ENCODE results near the gene BDH1.

BDH1 gene

GRCh38 chr3:197549261-197549885 lies 6.4 kb downstream of the BDH1 start:
- peaks cover 8% of the 10 kb centered on the region for H3K4me1 ChIP-seq (ENCODE audit: low read length)
- no peak overlapping the region for H3K27ac ChIP-seq (ENCODE audit: low read length)
- peaks cover 52% of the 10 kb centered on the region for H3K79me2 ChIP-seq (ENCODE audit: low read length)
- peaks cover 10% of the 10 kb centered on the region for H3K36me3 ChIP-seq (replicated peaks; ENCODE audit: low read depth, low read length)
- no peak overlapping the region for H2AFZ ChIP-seq (ENCODE audit: low read depth, low read length)
- H4K20me1 ChIP-seq (ENCODE audit: insufficient read depth, low read length), result no peaks in the 10 kb centered on the region; the same call in 1 of the 2 replicates
- H3K27me3 ChIP-seq (ENCODE audit: low read depth, low read length), result no peaks in the 10 kb centered on the region
- H3K9me3 ChIP-seq (ENCODE audit: insufficient read depth, low read length), result no peaks in the 10 kb centered on the region
- no peak for TF ChIP-seq EZH2phosphoT487 (IDR thresholded peaks at IDR 0.05; ENCODE audit: low read depth)
- no peak for TF ChIP-seq CTCF (IDR thresholded peaks at IDR 0.05; ENCODE audit: low read depth, low read length)
- H3K4me3 ChIP-seq (ENCODE audit: low read length), result no peak overlapping the region
- no peak overlapping the region for H3K4me2 ChIP-seq (ENCODE audit: low read length)
- no peak overlapping the region for H3K9ac ChIP-seq (ENCODE audit: low read length)

DNA sequence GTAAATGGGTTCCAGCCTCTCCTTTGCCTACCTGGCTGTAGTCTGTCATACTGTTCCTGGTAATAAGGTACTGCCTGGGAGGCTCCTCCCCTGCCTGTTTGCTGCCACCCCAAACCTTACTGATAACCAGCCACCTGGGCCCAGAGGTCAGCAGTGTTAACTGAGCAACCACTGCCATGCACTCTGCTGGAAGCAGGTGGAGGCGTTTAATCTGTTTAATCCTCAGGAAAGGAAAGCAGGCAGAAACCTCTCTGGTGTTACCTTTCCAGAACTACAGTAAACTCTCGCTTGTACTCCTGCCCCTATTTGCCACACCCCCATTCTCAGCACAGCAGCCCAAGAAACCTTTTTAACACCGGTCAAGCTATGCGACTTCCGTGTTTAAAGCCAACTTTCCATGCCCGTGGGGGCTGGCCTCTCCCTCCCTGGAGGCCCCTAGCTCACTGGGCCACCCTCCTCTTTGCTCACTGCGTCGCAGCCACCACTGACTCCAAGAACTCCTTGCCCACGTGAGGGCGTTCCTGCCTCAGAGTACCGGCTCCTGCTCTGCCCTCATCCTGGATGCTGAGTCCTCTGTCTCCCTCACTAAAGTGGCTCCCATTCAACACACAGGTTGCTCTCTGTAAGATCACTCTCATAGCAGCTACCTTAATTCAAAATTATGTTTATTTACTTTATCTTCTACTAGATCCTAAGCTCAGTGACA lies 8.3 kb downstream of the BDH1 start:
- no peak overlapping the region for H3K9ac ChIP-seq (ENCODE audit: low read length)
- no peaks in the 10 kb centered on the region; the same call in 1 of the 2 replicates for H4K20me1 ChIP-seq (ENCODE audit: insufficient read depth, low read length)
- no peak overlapping the region for H2AFZ ChIP-seq (ENCODE audit: low read depth, low read length)
- no peaks in the 10 kb centered on the region for H3K4me1 ChIP-seq (ENCODE audit: low read length)
- no peak overlapping the region for H3K4me3 ChIP-seq (ENCODE audit: low read length)
- TF ChIP-seq EZH2phosphoT487 (IDR thresholded peaks at IDR 0.05; ENCODE audit: low read depth) (no peak), CTCF (IDR thresholded peaks at IDR 0.05; ENCODE audit: low read depth, low read length) (no peak)
- H3K27ac ChIP-seq (ENCODE audit: low read length), result no peak overlapping the region
- no peaks in the 10 kb centered on the region for H3K9me3 ChIP-seq (ENCODE audit: insufficient read depth, low read length)
- H3K79me2 ChIP-seq (ENCODE audit: low read length), result peaks cover 37% of the 10 kb centered on the region
- H3K36me3 ChIP-seq (replicated peaks; ENCODE audit: low read depth, low read length), result peaks cover 10% of the 10 kb centered on the region
- H3K4me2 ChIP-seq (ENCODE audit: low read length), result no peak overlapping the region
- no peaks in the 10 kb centered on the region for H3K27me3 ChIP-seq (ENCODE audit: low read depth, low read length)

- peaks cover 5% of the 10 kb centered on the region for H3K36me3 ChIP-seq (replicated peaks; ENCODE audit: low read depth, low read length)
- no peaks in the 10 kb centered on the region for H3K4me1 ChIP-seq (ENCODE audit: low read length)
- H3K27me3 ChIP-seq (ENCODE audit: low read depth, low read length), result no peaks in the 10 kb centered on the region
- no peak overlapping the region for H3K9ac ChIP-seq (ENCODE audit: low read length)
- H2AFZ ChIP-seq (ENCODE audit: low read depth, low read length), result no peak overlapping the region
- no peak overlapping the region for H3K4me2 ChIP-seq (ENCODE audit: low read length)
- H4K20me1 ChIP-seq (ENCODE audit: insufficient read depth, low read length), result no peaks in the 10 kb centered on the region
- no peak overlapping the region for H3K4me3 ChIP-seq (ENCODE audit: low read length)
- H3K9me3 ChIP-seq (ENCODE audit: insufficient read depth, low read length), result no peaks in the 10 kb centered on the region
- H3K79me2 ChIP-seq (ENCODE audit: low read length), result peaks cover 28% of the 10 kb centered on the region
- no peak for TF ChIP-seq CTCF (IDR thresholded peaks at IDR 0.05; ENCODE audit: low read depth, low read length)
- TF ChIP-seq EZH2phosphoT487 (IDR thresholded peaks at IDR 0.05; ENCODE audit: low read depth), result no peak
- no peak overlapping the region for H3K27ac ChIP-seq (ENCODE audit: low read length)
Measured at GRCh38 chr3:197546307-197547085, 9.3 kb downstream of the BDH1 start.

GRCh38 chr3:197545571-197545970 lies 10.2 kb downstream of the BDH1 start:
- TF ChIP-seq EZH2phosphoT487 (IDR thresholded peaks at IDR 0.05; ENCODE audit: low read depth), result no peak
- TF ChIP-seq CTCF (IDR thresholded peaks at IDR 0.05; ENCODE audit: low read depth, low read length), result no peak
- Histone ChIP-seq H3K9ac (ENCODE audit: low read length) (no peak overlapping the region), H3K79me2 (ENCODE audit: low read length) (peaks cover 27% of the 10 kb centered on the region), H3K36me3 (replicated peaks; ENCODE audit: low read depth, low read length) (peaks cover 8% of the 10 kb centered on the region), H4K20me1 (ENCODE audit: insufficient read depth, low read length) (no peaks in the 10 kb centered on the region), H3K9me3 (ENCODE audit: insufficient read depth, low read length) (no peaks in the 10 kb centered on the region), H3K4me2 (ENCODE audit: low read length) (no peak overlapping the region), H2AFZ (ENCODE audit: low read depth, low read length) (no peak overlapping the region), H3K27me3 (ENCODE audit: low read depth, low read length) (no peaks in the 10 kb centered on the region), H3K4me1 (ENCODE audit: low read length) (no peaks in the 10 kb centered on the region), H3K27ac (ENCODE audit: low read length) (no peak overlapping the region), H3K4me3 (ENCODE audit: low read length) (no peak overlapping the region)

All from OCI-LY3 (cell line).